ENCODE results near the gene CIZ1. TPM values are rescaled to one million over a fixed set of nuclear protein-coding genes. Genes with fewer than 3 reads are reported as not detected.

The CIZ1 gene
- total RNA-seq, 1 donor from 2014 or later = 156 TPM

- peaks cover 11% of the 10 kb centered on the region for H3K27me3 Mint-ChIP-seq (ENCODE audit: unreplicated experiment)
- H3K9me3 Mint-ChIP-seq (ENCODE audit: unreplicated experiment) = no peaks in the 10 kb centered on the region
- H3K27ac Mint-ChIP-seq (ENCODE audit: unreplicated experiment) = no peak overlapping the region
- TF ChIP-seq, protein P1, sequence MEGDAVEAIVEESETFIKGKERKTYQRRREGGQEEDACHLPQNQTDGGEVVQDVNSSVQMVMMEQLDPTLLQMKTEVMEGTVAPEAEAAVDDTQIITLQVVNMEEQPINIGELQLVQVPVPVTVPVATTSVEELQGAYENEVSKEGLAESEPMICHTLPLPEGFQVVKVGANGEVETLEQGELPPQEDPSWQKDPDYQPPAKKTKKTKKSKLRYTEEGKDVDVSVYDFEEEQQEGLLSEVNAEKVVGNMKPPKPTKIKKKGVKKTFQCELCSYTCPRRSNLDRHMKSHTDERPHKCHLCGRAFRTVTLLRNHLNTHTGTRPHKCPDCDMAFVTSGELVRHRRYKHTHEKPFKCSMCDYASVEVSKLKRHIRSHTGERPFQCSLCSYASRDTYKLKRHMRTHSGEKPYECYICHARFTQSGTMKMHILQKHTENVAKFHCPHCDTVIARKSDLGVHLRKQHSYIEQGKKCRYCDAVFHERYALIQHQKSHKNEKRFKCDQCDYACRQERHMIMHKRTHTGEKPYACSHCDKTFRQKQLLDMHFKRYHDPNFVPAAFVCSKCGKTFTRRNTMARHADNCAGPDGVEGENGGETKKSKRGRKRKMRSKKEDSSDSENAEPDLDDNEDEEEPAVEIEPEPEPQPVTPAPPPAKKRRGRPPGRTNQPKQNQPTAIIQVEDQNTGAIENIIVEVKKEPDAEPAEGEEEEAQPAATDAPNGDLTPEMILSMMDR (IDR thresholded peaks at IDR 0.05; ENCODE audit: unreplicated experiment) = no peak
- no peak for DNase-seq (ENCODE audit: low spot score)
- peaks cover 12% of the 10 kb centered on the region for H3K4me1 Mint-ChIP-seq (ENCODE audit: unreplicated experiment)
- H3K4me3 Mint-ChIP-seq (ENCODE audit: unreplicated experiment) = no peak overlapping the region
- H3K36me3 Mint-ChIP-seq (ENCODE audit: low read depth, unreplicated experiment) = peaks cover 10% of the 10 kb centered on the region
These were observed 10.3 kb upstream of the CIZ1 start for GRCh38 chr9:128201441-128202369.

DNA sequence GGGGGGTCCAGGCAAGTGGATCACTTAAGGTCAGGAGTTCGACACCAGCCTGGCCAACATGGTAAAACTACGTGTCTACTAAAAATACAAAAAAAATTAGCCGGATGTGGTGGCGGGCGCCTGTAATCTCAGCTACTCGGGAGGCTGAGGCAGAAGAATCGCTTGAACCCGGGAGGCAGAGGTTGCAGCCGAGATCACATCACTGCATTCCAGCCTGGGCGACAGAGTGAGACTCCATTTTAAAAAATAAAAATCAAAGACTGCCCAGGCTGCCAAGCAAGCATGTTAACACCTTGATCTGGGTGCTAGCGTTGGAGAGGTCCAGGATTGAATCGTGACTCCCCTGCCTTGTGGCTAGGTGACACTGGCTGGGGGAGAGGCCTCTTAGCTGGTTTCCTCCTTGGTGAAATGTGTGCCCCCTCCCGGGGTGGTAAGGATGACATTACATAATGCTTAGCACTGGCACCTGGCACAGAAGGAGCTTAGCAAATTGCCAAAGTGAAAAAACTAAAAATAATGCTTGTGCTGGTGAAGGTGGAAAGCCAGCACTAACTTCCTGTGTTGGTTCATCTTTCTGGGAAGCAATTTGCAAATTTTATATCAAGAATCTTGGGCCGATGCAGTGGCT, 2.2 kb upstream of the CIZ1 start:
- H3K4me3 Mint-ChIP-seq (ENCODE audit: unreplicated experiment) = no peak overlapping the region
- TF ChIP-seq, protein P1 (IDR thresholded peaks at IDR 0.05; ENCODE audit: unreplicated experiment) = no peak
- peaks cover 10% of the 10 kb centered on the region for H3K36me3 Mint-ChIP-seq (ENCODE audit: low read depth, unreplicated experiment)
- no peak overlapping the region for H3K27ac Mint-ChIP-seq (ENCODE audit: unreplicated experiment)
- no peaks in the 10 kb centered on the region for H3K9me3 Mint-ChIP-seq (ENCODE audit: unreplicated experiment)
- H3K4me1 Mint-ChIP-seq (ENCODE audit: unreplicated experiment) = peaks cover 12% of the 10 kb centered on the region
- peaks cover 5% of the 10 kb centered on the region for H3K27me3 Mint-ChIP-seq (ENCODE audit: unreplicated experiment)
- DNase-seq (ENCODE audit: low spot score) = no peak

GRCh38 chr9:128192601-128193371, 1.4 kb upstream of the CIZ1 start:
- H3K27me3 Mint-ChIP-seq (ENCODE audit: unreplicated experiment) = peaks cover 5% of the 10 kb centered on the region
- no peak overlapping the region for H3K4me3 Mint-ChIP-seq (ENCODE audit: unreplicated experiment)
- TF ChIP-seq, protein P1 (IDR thresholded peaks at IDR 0.05; ENCODE audit: unreplicated experiment) = peak; percentile 13
- H3K36me3 Mint-ChIP-seq (ENCODE audit: low read depth, unreplicated experiment) = peaks cover 10% of the 10 kb centered on the region
- H3K9me3 Mint-ChIP-seq (ENCODE audit: unreplicated experiment) = no peaks in the 10 kb centered on the region
- DNase-seq (ENCODE audit: low spot score) = peak; percentile 51
- no peak overlapping the region for H3K27ac Mint-ChIP-seq (ENCODE audit: unreplicated experiment)
- H3K4me1 Mint-ChIP-seq (ENCODE audit: unreplicated experiment) = peaks cover 12% of the 10 kb centered on the region

DNA sequence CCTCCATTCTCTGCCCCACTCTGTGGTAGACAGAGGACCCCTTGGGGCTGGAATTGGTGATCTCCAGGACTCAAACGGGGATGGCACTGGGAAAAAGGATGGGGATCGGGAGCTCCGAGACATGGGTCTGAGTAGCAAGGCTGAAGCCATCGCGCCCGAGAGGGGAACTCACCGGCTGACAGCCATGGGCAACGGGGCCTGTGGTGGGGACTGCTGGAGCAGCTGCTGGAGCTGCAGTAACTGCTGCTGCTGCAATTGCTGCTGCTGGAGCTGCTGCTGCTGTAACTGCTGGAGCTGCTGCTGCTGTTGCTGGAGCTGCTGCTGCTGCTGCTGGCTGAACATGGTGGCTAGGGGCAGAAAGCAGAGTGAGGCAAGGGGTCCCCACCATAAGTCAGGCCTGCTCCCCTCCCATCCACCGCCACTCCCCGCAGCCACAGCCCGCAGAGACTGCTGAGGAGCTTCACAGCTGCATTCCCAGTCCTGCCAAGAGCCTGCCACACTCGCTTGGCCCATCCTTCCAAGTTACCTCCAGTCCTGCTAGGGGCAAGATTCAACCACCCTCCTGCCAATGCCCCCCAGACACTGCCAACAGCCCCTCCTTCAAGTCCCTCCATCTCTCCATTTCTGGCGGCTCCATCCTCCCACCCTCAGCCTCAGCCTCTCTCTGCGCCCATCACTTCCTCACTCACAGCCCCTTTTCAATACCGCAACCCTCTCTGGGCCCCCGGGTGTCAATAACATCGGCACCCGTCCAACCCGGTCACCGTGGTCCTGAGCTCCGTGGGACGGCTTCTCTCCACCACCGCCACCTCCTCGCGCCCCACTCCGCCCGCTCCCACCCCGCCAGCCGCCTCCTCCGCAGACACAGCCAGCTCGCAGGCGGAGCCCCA, 611 bp downstream of the CIZ1 start:
- H3K4me1 Mint-ChIP-seq (ENCODE audit: unreplicated experiment) = peaks cover 12% of the 10 kb centered on the region
- H3K27me3 Mint-ChIP-seq (ENCODE audit: unreplicated experiment) = peaks cover 8% of the 10 kb centered on the region
- H3K27ac Mint-ChIP-seq (ENCODE audit: unreplicated experiment) = peak overlapping the region; percentile 67
- TF ChIP-seq, protein P1 (IDR thresholded peaks at IDR 0.05; ENCODE audit: unreplicated experiment) = no peak
- peak overlapping the region; percentile 99 for H3K4me3 Mint-ChIP-seq (ENCODE audit: unreplicated experiment)
- H3K36me3 Mint-ChIP-seq (ENCODE audit: low read depth, unreplicated experiment) = peaks cover 22% of the 10 kb centered on the region
- no peak for DNase-seq (ENCODE audit: low spot score)
- H3K9me3 Mint-ChIP-seq (ENCODE audit: unreplicated experiment) = no peaks in the 10 kb centered on the region
